ENCODE results near the gene MAPK10.

MAPK10 gene

GRCh38 chr4:86100539-86101215, 259.2 kb downstream of the MAPK10 start:
- no peak for DNase-seq (ENCODE audit: low read depth)
- no peak for TF ChIP-seq MYC (IDR thresholded peaks at IDR 0.05; ENCODE audit: low read depth, low read length)
- no peak for TF ChIP-seq POLR2A (IDR thresholded peaks at IDR 0.05; ENCODE audit: extremely low read depth, insufficient read length)
- TF ChIP-seq, protein P1, sequence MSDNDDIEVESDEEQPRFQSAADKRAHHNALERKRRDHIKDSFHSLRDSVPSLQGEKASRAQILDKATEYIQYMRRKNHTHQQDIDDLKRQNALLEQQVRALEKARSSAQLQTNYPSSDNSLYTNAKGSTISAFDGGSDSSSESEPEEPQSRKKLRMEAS (IDR thresholded peaks at IDR 0.05; ENCODE audit: low read depth, low read length) = no peak
- no peak for TF ChIP-seq CTCF (IDR thresholded peaks at IDR 0.05; ENCODE audit: low read depth, low read length)
- H3K4me3 ChIP-seq (ENCODE audit: low read depth, low read length) = no peak overlapping the region

GRCh38 chr4:86099348-86099747, 260.5 kb downstream of the MAPK10 start:
- H3K4me3 ChIP-seq (ENCODE audit: low read depth, low read length) = no peak overlapping the region
- TF ChIP-seq POLR2A (IDR thresholded peaks at IDR 0.05; ENCODE audit: extremely low read depth, insufficient read length) = no peak
- TF ChIP-seq, protein P1 (IDR thresholded peaks at IDR 0.05; ENCODE audit: low read depth, low read length) = no peak
- TF ChIP-seq MYC (IDR thresholded peaks at IDR 0.05; ENCODE audit: low read depth, low read length) = no peak
- no peak for TF ChIP-seq CTCF (IDR thresholded peaks at IDR 0.05; ENCODE audit: low read depth, low read length)
- DNase-seq (ENCODE audit: low read depth) = no peak

- TF ChIP-seq CTCF (IDR thresholded peaks at IDR 0.05; ENCODE audit: low read depth, low read length) = no peak
- TF ChIP-seq, protein P1 (IDR thresholded peaks at IDR 0.05; ENCODE audit: low read depth, low read length) = no peak
- TF ChIP-seq MYC (IDR thresholded peaks at IDR 0.05; ENCODE audit: low read depth, low read length) = no peak
- no peak for DNase-seq (ENCODE audit: low read depth)
- H3K4me3 ChIP-seq (ENCODE audit: low read depth, low read length) = no peak overlapping the region
Measured at GRCh38 chr4:86098691-86099090, 261.2 kb downstream of the MAPK10 start.

GRCh38 chr4:86096373-86096772, 263.5 kb downstream of the MAPK10 start:
- no peak overlapping the region for H3K4me3 ChIP-seq (ENCODE audit: low read depth, low read length)
- TF ChIP-seq POLR2A (IDR thresholded peaks at IDR 0.05; ENCODE audit: extremely low read depth, insufficient read length) = no peak
- DNase-seq (ENCODE audit: low read depth) = no peak

DNA sequence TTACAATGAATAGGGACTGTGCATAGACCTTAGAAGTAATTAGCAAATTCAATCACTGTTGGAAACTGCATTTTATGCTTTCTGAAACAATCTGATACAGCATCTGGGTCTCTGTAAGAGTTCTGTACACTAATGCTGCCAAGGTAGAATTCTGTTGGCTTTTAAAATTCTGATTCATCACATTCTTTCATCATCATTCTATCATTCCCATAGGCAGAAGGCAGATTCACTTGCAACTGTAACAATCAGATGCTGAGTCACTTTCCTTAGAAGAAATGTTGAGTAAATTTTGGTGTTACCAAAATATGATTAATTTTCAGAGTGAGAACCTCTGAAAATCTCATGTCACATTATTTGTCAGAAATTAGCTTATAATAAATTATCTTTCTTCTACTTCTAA, 267.2 kb downstream of the MAPK10 start:
- H3K4me3 ChIP-seq (ENCODE audit: low read depth, low read length) = no peak overlapping the region
- peak; percentile 4 for DNase-seq (ENCODE audit: low read depth)
- TF ChIP-seq, protein P1 (IDR thresholded peaks at IDR 0.05; ENCODE audit: low read depth, low read length) = no peak
- TF ChIP-seq MYC (IDR thresholded peaks at IDR 0.05; ENCODE audit: low read depth, low read length) = no peak

- TF ChIP-seq, protein P1 (IDR thresholded peaks at IDR 0.05; ENCODE audit: low read depth, low read length) = no peak
- no peak for TF ChIP-seq POLR2A (IDR thresholded peaks at IDR 0.05; ENCODE audit: extremely low read depth, insufficient read length)
- no peak for TF ChIP-seq MYC (IDR thresholded peaks at IDR 0.05; ENCODE audit: low read depth, low read length)
- no peak for TF ChIP-seq CTCF (IDR thresholded peaks at IDR 0.05; ENCODE audit: low read depth, low read length)
- H3K4me3 ChIP-seq (ENCODE audit: low read depth, low read length) = no peak overlapping the region
- DNase-seq (ENCODE audit: low read depth) = no peak
Measured at GRCh38 chr4:86091201-86091600, 268.7 kb downstream of the MAPK10 start.

All from NB4 (cell line).